ENCODE data around the gene ATF7IP2.
"Not testable (repeated sequence)": the region's sequence is repeated elsewhere in the genome, so short reads cannot be mapped to it uniquely, and the experiment has no call there.

- TF ChIP-seq CTCF (IDR thresholded peaks at IDR 0.05; ENCODE audit: insufficient read depth, low read length); POLR2AphosphoS5 (IDR thresholded peaks at IDR 0.05; ENCODE audit: low read depth): not testable (repeated sequence)
Observed at GRCh38 chr16:10344699-10345098, 41.2 kb upstream of the ATF7IP2 start.

Data from HL-60 (cell line).